ENCODE results near the gene FARS2.

DNA sequence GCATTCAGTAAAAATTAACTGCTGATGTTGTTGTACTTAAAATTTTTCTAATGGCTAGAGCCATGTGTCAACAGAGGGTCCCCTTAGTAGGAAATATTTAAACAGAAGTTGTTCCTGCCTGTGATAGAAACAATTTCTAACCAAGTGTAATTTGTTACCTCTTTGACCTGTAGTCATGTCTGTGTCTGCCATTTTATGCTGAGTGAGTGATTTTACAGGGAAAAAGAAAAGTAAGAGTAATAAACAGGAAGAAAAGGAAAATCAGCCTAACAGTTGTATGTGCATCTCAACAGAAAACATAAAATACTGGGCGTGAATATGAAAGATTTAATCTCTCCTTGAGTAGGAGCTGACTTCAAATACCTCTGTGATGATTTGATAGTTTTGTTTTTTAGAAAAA is 172.0 kb downstream of the FARS2 start:
- TF ChIP-seq, protein P1, sequence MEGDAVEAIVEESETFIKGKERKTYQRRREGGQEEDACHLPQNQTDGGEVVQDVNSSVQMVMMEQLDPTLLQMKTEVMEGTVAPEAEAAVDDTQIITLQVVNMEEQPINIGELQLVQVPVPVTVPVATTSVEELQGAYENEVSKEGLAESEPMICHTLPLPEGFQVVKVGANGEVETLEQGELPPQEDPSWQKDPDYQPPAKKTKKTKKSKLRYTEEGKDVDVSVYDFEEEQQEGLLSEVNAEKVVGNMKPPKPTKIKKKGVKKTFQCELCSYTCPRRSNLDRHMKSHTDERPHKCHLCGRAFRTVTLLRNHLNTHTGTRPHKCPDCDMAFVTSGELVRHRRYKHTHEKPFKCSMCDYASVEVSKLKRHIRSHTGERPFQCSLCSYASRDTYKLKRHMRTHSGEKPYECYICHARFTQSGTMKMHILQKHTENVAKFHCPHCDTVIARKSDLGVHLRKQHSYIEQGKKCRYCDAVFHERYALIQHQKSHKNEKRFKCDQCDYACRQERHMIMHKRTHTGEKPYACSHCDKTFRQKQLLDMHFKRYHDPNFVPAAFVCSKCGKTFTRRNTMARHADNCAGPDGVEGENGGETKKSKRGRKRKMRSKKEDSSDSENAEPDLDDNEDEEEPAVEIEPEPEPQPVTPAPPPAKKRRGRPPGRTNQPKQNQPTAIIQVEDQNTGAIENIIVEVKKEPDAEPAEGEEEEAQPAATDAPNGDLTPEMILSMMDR (IDR thresholded peaks at IDR 0.05; ENCODE audit: borderline replicate concordance, extremely low read depth, low read length, poor library complexity, severe bottlenecking), result no peak
- no peak for TF ChIP-seq EZH2 (IDR thresholded peaks at IDR 0.05; ENCODE audit: borderline replicate concordance, low read depth, low read length, severe bottlenecking)
